SK-N-SH (cell line): ENCODE measurements around the gene PTTG1IP. TPM values are rescaled to one million over a fixed set of nuclear protein-coding genes. Genes with fewer than 3 reads are reported as not detected.

Source experiments
- CTCF ChIA-PET: fragments of 300-600, 350-600 bp; formaldehyde crosslinking; extraction: SDS; loops from one replicate; lab custom pipeline; 2021; lab: Yijun Ruan, JAX
- POLR2A ChIA-PET: fragments of 350-600 bp; sonication (Branson Sonifier 250); formaldehyde crosslinking; extraction: SDS; loops from one replicate; lab custom pipeline; 2020; ENCODE audit warnings: antibody characterized with exemption, inconsistent platforms; lab: Yijun Ruan, JAX
- DNase-seq: peaks from one replicate; pipeline ENCODE4 v3.0.0; 2012
- H2AFZ ChIP-seq: fragments of 200-600 bp; sonication (generic); 2 replicates; pipeline ENCODE4 v1.8.1; 2016; ENCODE audit warnings: antibody characterized with exemption, mild to moderate bottlenecking, low read depth
- H3F3A ChIP-seq: fragments of 200-600 bp; sonication (generic); replicated peaks from 2 replicates; pipeline ENCODE3; 2016; ENCODE audit warnings: antibody characterized with exemption, mild to moderate bottlenecking; ENCODE audit not compliant: insufficient read depth
- H3K27ac ChIP-seq, 2 experiments: fragments of 200-500 bp in 1 of 2; fragments of 200-600 bp in 1 of 2; sonication (Bioruptor generic) in 1 of 2; sonication (generic), shearing (Covaris generic) in 1 of 2; 2 replicates each; pipeline versions ENCODE4 v1.5.1 to v1.6.1; 2014 to 2016; ENCODE audit warnings: low read depth in 2 of 2, inconsistent platforms in 1 of 2, low read length in 1 of 2, mild to moderate bottlenecking in 1 of 2, mixed read lengths in 1 of 2
- H3K27me3 ChIP-seq: fragments of 200-600 bp; sonication (generic), shearing (Covaris generic); 2 replicates; pipeline ENCODE4 v1.6.1; 2016; ENCODE audit warnings: mixed run types; ENCODE audit not compliant: insufficient read depth
- H3K36me3 ChIP-seq, 2 experiments: fragments of 200-500 bp in 1 of 2; fragments of 200-600 bp in 1 of 2; sonication (Bioruptor generic) in 1 of 2; sonication (generic) in 1 of 2; replicated peaks in 1 of 2; 2 replicates each; pipeline versions ENCODE3 to v1.5.1; 2014 to 2016; ENCODE audit warnings: low read length in 1 of 2, mild to moderate bottlenecking in 1 of 2; ENCODE audit not compliant: insufficient read depth in 2 of 2, control insufficient read depth in 1 of 2
- H3K4me1 ChIP-seq, 2 experiments: fragments of 200-500 bp in 1 of 2; fragments of 200-600 bp in 1 of 2; sonication (Bioruptor generic) in 1 of 2; sonication (generic), shearing (Covaris generic) in 1 of 2; 2 replicates each; pipeline versions ENCODE4 v1.5.1 to v1.6.1; 2014 to 2016; ENCODE audit warnings: low read depth in 1 of 2, low read length in 1 of 2, mixed run types in 1 of 2; ENCODE audit not compliant: insufficient read depth in 2 of 2, control insufficient read depth in 1 of 2
- H3K4me2 ChIP-seq: fragments of 200-600 bp; sonication (generic), shearing (Covaris generic); 2 replicates; pipeline ENCODE4 v1.6.1; 2017; ENCODE audit warnings: mixed run types
- H3K4me3 ChIP-seq, 2 experiments: fragments of 200-500 bp in 1 of 2; fragments of 200-600 bp in 1 of 2; sonication (Bioruptor generic) in 1 of 2; sonication (generic), shearing (Covaris generic) in 1 of 2; 2 replicates each; pipeline versions ENCODE4 v1.5.1 to v1.8.1; 2014 to 2016; ENCODE audit warnings: low read depth in 2 of 2, inconsistent platforms in 1 of 2, low read length in 1 of 2, mild to moderate bottlenecking in 1 of 2, mixed read lengths in 1 of 2, moderate library complexity in 1 of 2
- H3K79me2 ChIP-seq: fragments of 200-600 bp; sonication (generic); 2 replicates; pipeline ENCODE4 v1.8.1; 2017; ENCODE audit warnings: mild to moderate bottlenecking; ENCODE audit not compliant: insufficient read depth
- H3K9ac ChIP-seq: fragments of 200-600 bp; sonication (generic); 2 replicates; pipeline ENCODE4 v1.6.1; 2017; ENCODE audit warnings: mixed run types
- H3K9me2 ChIP-seq: fragments of 200-600 bp; sonication (generic); 2 replicates; pipeline ENCODE4 v1.6.1; 2017; ENCODE audit warnings: mixed run types
- H3K9me3 ChIP-seq: fragments of 200-600 bp; sonication (generic); 2 replicates; pipeline ENCODE4 v1.6.1; 2017; ENCODE audit warnings: mixed run types, mild to moderate bottlenecking, moderate library complexity
- H4K20me1 ChIP-seq: fragments of 200-600 bp; sonication (generic); 2 replicates; pipeline ENCODE4 v1.6.1; 2017; ENCODE audit warnings: mild to moderate bottlenecking, mixed run types; ENCODE audit not compliant: insufficient read depth
- CHD2 ChIP-seq: fragments of 150-350 bp; IDR thresholded peaks from 2 replicates; pipeline ENCODE4 v1.6.1; 2018; ENCODE audit warnings: low read length; ENCODE audit not compliant: partially characterized antibody
- EP300 ChIP-seq, 2 experiments: IDR thresholded peaks; 2 replicates each; pipeline versions ENCODE4 v1.4.0 to v1.6.1; 2012; ENCODE audit warnings: borderline replicate concordance in 1 of 2, low read depth in 1 of 2, low read length in 1 of 2
- FOSL2 ChIP-seq: IDR thresholded peaks from 2 replicates; pipeline ENCODE4 v1.4.0; 2012; ENCODE audit warnings: low read depth, mild to moderate bottlenecking, moderate library complexity, borderline replicate concordance
- GATA2 ChIP-seq: sonication (generic); formaldehyde crosslinking; IDR thresholded peaks from 2 replicates; pipeline ENCODE4 v1.5.0; 2020; ENCODE audit warnings: mild to moderate bottlenecking, missing genetic modification reagents
- JUND ChIP-seq: IDR thresholded peaks from 2 replicates; pipeline ENCODE4 v1.4.0; 2012
- MEF2A ChIP-seq: IDR thresholded peaks from 2 replicates; pipeline ENCODE4 v1.4.0; 2012; ENCODE audit warnings: low read depth, borderline replicate concordance
- POLR2AphosphoS5 ChIP-seq: IDR thresholded peaks from 2 replicates; pipeline ENCODE4 v1.6.1; 2012; ENCODE audit warnings: low read depth, low read length
- RAD21 ChIP-seq: IDR thresholded peaks from 2 replicates; pipeline ENCODE4 v1.6.1; 2012; ENCODE audit warnings: mild to moderate bottlenecking, low read length
- RCOR1 ChIP-seq: fragments of 150-350 bp; IDR thresholded peaks from 2 replicates; pipeline ENCODE4 v1.6.1; 2017; ENCODE audit warnings: antibody characterized with exemption, low read length
- RFX5 ChIP-seq: IDR thresholded peaks from 2 replicates; pipeline ENCODE4 v1.6.1; 2012; ENCODE audit warnings: mild to moderate bottlenecking, improper control_type of control experiment, low read length
- RXRA ChIP-seq: IDR thresholded peaks from 2 replicates; pipeline ENCODE4 v1.4.0; 2012; ENCODE audit warnings: low read depth, mild to moderate bottlenecking, borderline replicate concordance
- SMC3 ChIP-seq: IDR thresholded peaks from 2 replicates; pipeline ENCODE4 v1.6.1; 2012; ENCODE audit warnings: low read depth, low read length, improper control_type of control experiment
- TAF1 ChIP-seq: IDR thresholded peaks from 2 replicates; pipeline ENCODE4 v1.6.1; 2012; ENCODE audit warnings: low read depth, mild to moderate bottlenecking, low read length, moderate library complexity, borderline replicate concordance
- YY1 ChIP-seq: IDR thresholded peaks from 2 replicates; pipeline ENCODE4 v1.4.0; 2012; ENCODE audit warnings: low read depth, mild to moderate bottlenecking
- WGBS: methylation state at CpG from one replicate; pipeline ENCODE4 v1.1.6; 2017; ENCODE audit warnings: low lambda C conversion rate; 5-methylcytosine and 5-hydroxymethylcytosine counted together
- polyA plus RNA-seq, 3 experiments: library from polyadenylated mRNA; depleted of rRNA; stranded (reverse); fragments of >200 nt; gene quantifications; 2 replicates each; pipeline ENCODE4 v1.2.3, GENCODE V29; 2012
- TF ChIP-seq, protein P1 (sequence below): IDR thresholded peaks from 2 replicates; pipeline ENCODE4 v1.6.1; 2012; ENCODE audit warnings: mild to moderate bottlenecking, low read depth, low read length, moderate library complexity
- TF ChIP-seq, protein P2 (sequence below): IDR thresholded peaks from 2 replicates; pipeline ENCODE4 v1.4.0; 2012; ENCODE audit warnings: low read depth, borderline replicate concordance
- TF ChIP-seq, protein P3 (sequence below): IDR thresholded peaks from 2 replicates; pipeline ENCODE4; 2012
- TF ChIP-seq, protein P4 (sequence below): fragments of 200-600 bp; sonication (generic); IDR thresholded peaks from 2 replicates; pipeline ENCODE4 v1.6.1; 2017; ENCODE audit warnings: antibody characterized with exemption, mild to moderate bottlenecking, moderate library complexity
- TF ChIP-seq, protein P5 (sequence below): fragments of 150-350 bp; IDR thresholded peaks from 2 replicates; pipeline ENCODE4 v1.6.1; 2017; ENCODE audit warnings: antibody characterized with exemption, low read length, low read depth, borderline replicate concordance
- TF ChIP-seq, protein P6 (sequence below): IDR thresholded peaks from 2 replicates; pipeline ENCODE4 v1.4.0; 2012; ENCODE audit warnings: low read depth, borderline replicate concordance

PTTG1IP gene
- polyA plus RNA-seq, 1 of the 3 experiments (the other 2 are of a cell fraction): 171 TPM

DNA sequence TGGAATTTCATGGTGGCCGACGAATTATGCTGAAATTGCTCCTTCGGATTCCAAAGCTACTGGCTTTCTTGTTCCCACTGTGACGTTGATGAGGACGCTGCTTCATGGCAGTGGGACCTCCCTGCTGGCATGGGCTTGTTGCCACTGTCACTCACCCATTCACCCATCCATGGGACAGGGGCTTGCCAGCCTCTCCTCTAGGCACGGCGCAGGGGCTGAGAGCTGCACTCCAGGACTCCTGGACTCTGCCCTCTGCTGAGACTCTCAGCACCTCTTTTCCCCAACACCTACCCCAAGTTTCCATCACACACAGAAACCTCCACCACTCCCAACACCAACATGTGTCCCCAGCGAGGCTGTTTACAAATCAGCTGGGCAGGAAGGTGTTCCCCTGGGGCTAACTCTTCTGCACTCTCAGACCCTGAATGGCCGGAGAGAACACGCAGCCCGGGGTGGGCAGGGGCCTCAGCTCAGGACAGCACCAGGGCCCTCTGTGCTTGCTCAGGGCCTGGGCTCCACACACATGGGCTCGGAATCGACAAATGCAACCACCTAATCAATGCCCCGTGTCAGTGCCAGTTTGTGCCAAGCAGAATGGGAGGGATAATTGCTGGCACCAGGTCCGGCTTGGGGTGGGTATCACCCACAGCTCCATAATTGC, 44.1 kb upstream of the PTTG1IP start:
- Histone ChIP-seq H3K4me3 (no peak overlapping the region), H3K27ac (no peak overlapping the region), H4K20me1 (no peaks in the 10 kb centered on the region), H3K79me2 (no peaks in the 10 kb centered on the region)
- POLR2A ChIA-PET: no interaction called here
- no peak for TF ChIP-seq YY1
- TF ChIP-seq, protein P1, sequence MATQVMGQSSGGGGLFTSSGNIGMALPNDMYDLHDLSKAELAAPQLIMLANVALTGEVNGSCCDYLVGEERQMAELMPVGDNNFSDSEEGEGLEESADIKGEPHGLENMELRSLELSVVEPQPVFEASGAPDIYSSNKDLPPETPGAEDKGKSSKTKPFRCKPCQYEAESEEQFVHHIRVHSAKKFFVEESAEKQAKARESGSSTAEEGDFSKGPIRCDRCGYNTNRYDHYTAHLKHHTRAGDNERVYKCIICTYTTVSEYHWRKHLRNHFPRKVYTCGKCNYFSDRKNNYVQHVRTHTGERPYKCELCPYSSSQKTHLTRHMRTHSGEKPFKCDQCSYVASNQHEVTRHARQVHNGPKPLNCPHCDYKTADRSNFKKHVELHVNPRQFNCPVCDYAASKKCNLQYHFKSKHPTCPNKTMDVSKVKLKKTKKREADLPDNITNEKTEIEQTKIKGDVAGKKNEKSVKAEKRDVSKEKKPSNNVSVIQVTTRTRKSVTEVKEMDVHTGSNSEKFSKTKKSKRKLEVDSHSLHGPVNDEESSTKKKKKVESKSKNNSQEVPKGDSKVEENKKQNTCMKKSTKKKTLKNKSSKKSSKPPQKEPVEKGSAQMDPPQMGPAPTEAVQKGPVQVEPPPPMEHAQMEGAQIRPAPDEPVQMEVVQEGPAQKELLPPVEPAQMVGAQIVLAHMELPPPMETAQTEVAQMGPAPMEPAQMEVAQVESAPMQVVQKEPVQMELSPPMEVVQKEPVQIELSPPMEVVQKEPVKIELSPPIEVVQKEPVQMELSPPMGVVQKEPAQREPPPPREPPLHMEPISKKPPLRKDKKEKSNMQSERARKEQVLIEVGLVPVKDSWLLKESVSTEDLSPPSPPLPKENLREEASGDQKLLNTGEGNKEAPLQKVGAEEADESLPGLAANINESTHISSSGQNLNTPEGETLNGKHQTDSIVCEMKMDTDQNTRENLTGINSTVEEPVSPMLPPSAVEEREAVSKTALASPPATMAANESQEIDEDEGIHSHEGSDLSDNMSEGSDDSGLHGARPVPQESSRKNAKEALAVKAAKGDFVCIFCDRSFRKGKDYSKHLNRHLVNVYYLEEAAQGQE: no peak
- TF ChIP-seq TAF1: no peak
- TF ChIP-seq, protein P2, sequence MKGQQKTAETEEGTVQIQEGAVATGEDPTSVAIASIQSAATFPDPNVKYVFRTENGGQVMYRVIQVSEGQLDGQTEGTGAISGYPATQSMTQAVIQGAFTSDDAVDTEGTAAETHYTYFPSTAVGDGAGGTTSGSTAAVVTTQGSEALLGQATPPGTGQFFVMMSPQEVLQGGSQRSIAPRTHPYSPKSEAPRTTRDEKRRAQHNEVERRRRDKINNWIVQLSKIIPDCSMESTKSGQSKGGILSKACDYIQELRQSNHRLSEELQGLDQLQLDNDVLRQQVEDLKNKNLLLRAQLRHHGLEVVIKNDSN: no peak
- TF ChIP-seq, protein P3, sequence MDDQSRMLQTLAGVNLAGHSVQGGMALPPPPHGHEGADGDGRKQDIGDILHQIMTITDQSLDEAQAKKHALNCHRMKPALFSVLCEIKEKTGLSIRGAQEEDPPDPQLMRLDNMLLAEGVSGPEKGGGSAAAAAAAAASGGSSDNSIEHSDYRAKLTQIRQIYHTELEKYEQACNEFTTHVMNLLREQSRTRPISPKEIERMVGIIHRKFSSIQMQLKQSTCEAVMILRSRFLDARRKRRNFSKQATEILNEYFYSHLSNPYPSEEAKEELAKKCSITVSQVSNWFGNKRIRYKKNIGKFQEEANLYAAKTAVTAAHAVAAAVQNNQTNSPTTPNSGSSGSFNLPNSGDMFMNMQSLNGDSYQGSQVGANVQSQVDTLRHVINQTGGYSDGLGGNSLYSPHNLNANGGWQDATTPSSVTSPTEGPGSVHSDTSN: no peak
- TF ChIP-seq MEF2A: no peak
- TF ChIP-seq, protein P4, sequence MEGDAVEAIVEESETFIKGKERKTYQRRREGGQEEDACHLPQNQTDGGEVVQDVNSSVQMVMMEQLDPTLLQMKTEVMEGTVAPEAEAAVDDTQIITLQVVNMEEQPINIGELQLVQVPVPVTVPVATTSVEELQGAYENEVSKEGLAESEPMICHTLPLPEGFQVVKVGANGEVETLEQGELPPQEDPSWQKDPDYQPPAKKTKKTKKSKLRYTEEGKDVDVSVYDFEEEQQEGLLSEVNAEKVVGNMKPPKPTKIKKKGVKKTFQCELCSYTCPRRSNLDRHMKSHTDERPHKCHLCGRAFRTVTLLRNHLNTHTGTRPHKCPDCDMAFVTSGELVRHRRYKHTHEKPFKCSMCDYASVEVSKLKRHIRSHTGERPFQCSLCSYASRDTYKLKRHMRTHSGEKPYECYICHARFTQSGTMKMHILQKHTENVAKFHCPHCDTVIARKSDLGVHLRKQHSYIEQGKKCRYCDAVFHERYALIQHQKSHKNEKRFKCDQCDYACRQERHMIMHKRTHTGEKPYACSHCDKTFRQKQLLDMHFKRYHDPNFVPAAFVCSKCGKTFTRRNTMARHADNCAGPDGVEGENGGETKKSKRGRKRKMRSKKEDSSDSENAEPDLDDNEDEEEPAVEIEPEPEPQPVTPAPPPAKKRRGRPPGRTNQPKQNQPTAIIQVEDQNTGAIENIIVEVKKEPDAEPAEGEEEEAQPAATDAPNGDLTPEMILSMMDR: no peak
- no peak for TF ChIP-seq POLR2AphosphoS5
- TF ChIP-seq RCOR1: no peak
- TF ChIP-seq RFX5: no peak
- TF ChIP-seq, protein P5, sequence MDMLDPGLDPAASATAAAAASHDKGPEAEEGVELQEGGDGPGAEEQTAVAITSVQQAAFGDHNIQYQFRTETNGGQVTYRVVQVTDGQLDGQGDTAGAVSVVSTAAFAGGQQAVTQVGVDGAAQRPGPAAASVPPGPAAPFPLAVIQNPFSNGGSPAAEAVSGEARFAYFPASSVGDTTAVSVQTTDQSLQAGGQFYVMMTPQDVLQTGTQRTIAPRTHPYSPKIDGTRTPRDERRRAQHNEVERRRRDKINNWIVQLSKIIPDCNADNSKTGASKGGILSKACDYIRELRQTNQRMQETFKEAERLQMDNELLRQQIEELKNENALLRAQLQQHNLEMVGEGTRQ: no peak
- no peak for TF ChIP-seq CHD2
- TF ChIP-seq RAD21: no peak
- no peak for TF ChIP-seq JUND
- TF ChIP-seq RXRA: no peak
- TF ChIP-seq SMC3: no peak
- TF ChIP-seq, protein P6, sequence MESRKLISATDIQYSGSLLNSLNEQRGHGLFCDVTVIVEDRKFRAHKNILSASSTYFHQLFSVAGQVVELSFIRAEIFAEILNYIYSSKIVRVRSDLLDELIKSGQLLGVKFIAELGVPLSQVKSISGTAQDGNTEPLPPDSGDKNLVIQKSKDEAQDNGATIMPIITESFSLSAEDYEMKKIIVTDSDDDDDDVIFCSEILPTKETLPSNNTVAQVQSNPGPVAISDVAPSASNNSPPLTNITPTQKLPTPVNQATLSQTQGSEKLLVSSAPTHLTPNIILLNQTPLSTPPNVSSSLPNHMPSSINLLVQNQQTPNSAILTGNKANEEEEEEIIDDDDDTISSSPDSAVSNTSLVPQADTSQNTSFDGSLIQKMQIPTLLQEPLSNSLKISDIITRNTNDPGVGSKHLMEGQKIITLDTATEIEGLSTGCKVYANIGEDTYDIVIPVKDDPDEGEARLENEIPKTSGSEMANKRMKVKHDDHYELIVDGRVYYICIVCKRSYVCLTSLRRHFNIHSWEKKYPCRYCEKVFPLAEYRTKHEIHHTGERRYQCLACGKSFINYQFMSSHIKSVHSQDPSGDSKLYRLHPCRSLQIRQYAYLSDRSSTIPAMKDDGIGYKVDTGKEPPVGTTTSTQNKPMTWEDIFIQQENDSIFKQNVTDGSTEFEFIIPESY: no peak
- TF ChIP-seq EP300 (IDR thresholded peaks at IDR 0.05; ENCODE audit: borderline replicate concordance in 1 of 2, low read depth in 1 of 2, low read length in 1 of 2): no peak
- TF ChIP-seq GATA2 (CRISPR knock-in tag): no peak
- TF ChIP-seq FOSL2: no peak
- TF ChIP-seq, all 33 proteins: peak for 0
- H3K9me3 ChIP-seq: no peaks in the 10 kb centered on the region
- H3F3A ChIP-seq: no peaks in the 10 kb centered on the region
- H3K36me3 ChIP-seq: no peaks in the 10 kb centered on the region
- no peak overlapping the region for H2AFZ ChIP-seq
- 92% methylated on average over 9 of the region's 15 CpGs for WGBS
- H3K27me3 ChIP-seq: peaks cover 16% of the 10 kb centered on the region; the same call in 1 of the 2 replicates
- H3K4me1 ChIP-seq: no peaks in the 10 kb centered on the region
- H3K4me2 ChIP-seq: no peak overlapping the region
- DNase-seq: no peak
- CTCF ChIA-PET: interaction anchor here (0.6 to 1.2 kb wide), 4 partner anchors 15 to 220 kb away, joined by 3 to 4 read pairs (median 3); no protein-coding TSS in a partner anchor
- no peaks in the 10 kb centered on the region for H3K9me2 ChIP-seq
- H3K9ac ChIP-seq: no peak overlapping the region
